GM18511 (cell line): Measurements from ENCODE around the gene ABCC11.

ENCODE experiments used
- ATAC-seq: cut with Tn5 transposase; IDR thresholded peaks from one replicate; pipeline ENCODE4 v1.9.1; 2021; ENCODE audit warnings: mild to moderate bottlenecking, moderate library complexity; ENCODE audit not compliant: unreplicated experiment

ABCC11 gene

GRCh38 chr16:48133455-48134211 lies 113.7 kb downstream of the ABCC11 start:
- no peak for ATAC-seq

GRCh38 chr16:48132696-48133095 lies 114.6 kb downstream of the ABCC11 start:
- no peak for ATAC-seq

- no peak for ATAC-seq
Measured at GRCh38 chr16:48131201-48131935, 116.0 kb downstream of the ABCC11 start.

- ATAC-seq, result no peak
Measured at GRCh38 chr16:48129926-48130325, 117.4 kb downstream of the ABCC11 start.

- no peak for ATAC-seq
Measured at GRCh38 chr16:48128769-48129168, 118.6 kb downstream of the ABCC11 start.

- no peak for ATAC-seq
Measured at GRCh38 chr16:48126801-48127644, 120.3 kb downstream of the ABCC11 start.

- ATAC-seq, result no peak
Measured at GRCh38 chr16:48125888-48126287, 121.5 kb downstream of the ABCC11 start.

- no peak for ATAC-seq
Measured at GRCh38 chr16:48124266-48124665, 123.1 kb downstream of the ABCC11 start.

- ATAC-seq, result peak; percentile 86
Measured at GRCh38 chr16:48123104-48123788, 124.1 kb downstream of the ABCC11 start.

- ATAC-seq, result no peak
Measured at GRCh38 chr16:48121276-48121675, 126.1 kb downstream of the ABCC11 start.

GRCh38 chr16:48118841-48119240 lies 128.5 kb downstream of the ABCC11 start:
- no peak for ATAC-seq

- ATAC-seq, result peak; percentile 71
Measured at GRCh38 chr16:48117217-48118105, 129.9 kb downstream of the ABCC11 start.
